ENCODE results near the gene MORN3.

MORN3 gene

DNA sequence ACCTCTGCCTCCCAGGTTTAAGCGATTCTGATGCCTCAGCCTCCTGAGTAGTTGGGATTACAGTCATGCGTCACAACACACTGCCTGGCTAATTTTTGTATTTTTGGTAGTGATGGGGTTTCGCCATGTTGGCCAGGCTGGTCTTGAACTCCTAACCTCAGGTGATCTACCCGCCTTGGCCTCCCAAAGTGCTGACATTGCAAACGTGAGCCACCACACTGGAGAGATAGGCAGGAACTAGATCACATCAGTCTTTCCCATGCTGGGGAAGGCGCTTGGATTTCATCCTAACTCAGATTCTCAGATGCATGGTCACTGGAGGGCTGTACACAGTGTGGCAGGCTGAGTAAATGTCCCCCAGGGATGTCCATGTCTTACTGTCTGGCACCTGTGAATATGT lies 61.2 kb downstream of the MORN3 start:
- no peak for DNase-seq

DNA sequence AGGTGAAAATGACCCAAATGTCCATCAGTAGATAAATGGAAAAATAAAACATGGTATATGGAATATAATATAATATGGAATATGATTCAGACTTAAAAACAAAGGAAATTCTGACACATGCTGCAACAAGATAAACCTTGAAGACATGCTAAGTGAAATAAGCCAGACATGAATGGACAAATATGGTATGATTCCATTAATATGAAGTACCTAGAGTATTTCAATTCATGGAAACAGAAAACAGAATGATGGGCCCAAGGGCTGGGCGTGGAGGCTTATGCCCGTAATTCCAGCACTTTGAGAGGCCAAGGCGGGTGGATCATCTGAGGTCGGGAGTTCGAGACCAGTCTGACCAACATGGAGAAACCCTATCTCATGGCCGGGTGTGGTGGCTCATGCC lies 65.9 kb downstream of the MORN3 start:
- no peak for DNase-seq

GRCh38 chr12:121602766-121603165 lies 66.7 kb downstream of the MORN3 start:
- no peak for DNase-seq

- no peak for DNase-seq
Observed at GRCh38 chr12:121600702-121601336, 68.6 kb downstream of the MORN3 start.
